K562 (cell line): Measurements from ENCODE around the gene LTA. TPM values are rescaled to one million over a fixed set of nuclear protein-coding genes. Genes with fewer than 3 reads are reported as not detected.

Experiments used
- CC2D1A ChIP-seq: fragments of 450-650 bp; IDR thresholded peaks from 2 replicates; pipeline ENCODE4 v1.6.1; 2017; ENCODE audit warnings: mild to moderate bottlenecking
- MXI1 ChIP-seq: IDR thresholded peaks from 2 replicates; pipeline ENCODE4 v1.6.1; 2011; ENCODE audit warnings: low read depth, mild to moderate bottlenecking, improper control_type of control experiment, low read length
- PHB2 ChIP-seq: fragments of 450-650 bp; IDR thresholded peaks from 2 replicates; pipeline ENCODE4 v1.6.1; 2017; ENCODE audit warnings: low read depth
- RBM15 ChIP-seq: fragments of 200-400 bp; formaldehyde crosslinking; IDR thresholded peaks from 2 replicates; pipeline ENCODE4 v1.6.1; 2018; ENCODE audit warnings: mild to moderate bottlenecking, low read length, moderate library complexity; ENCODE audit not compliant: insufficient read depth
- RBM25 ChIP-seq: fragments of 200-400 bp; formaldehyde crosslinking; IDR thresholded peaks from 2 replicates; pipeline ENCODE4 v1.6.1; 2018; ENCODE audit warnings: low read length, low read depth, moderate library complexity; ENCODE audit not compliant: severe bottlenecking
- SMC3 ChIP-seq: conservative IDR thresholded peaks from 2 replicates; pipeline ENCODE4 v1.6.1; 2011; ENCODE audit warnings: low read depth, low read length, improper control_type of control experiment; ENCODE audit not compliant: insufficient read depth
- TFAM ChIP-seq: fragments of 250-450 bp; sonication (Bioruptor Pico); conservative IDR thresholded peaks from 2 replicates; pipeline ENCODE4 v1.5.0; 2021; ENCODE audit warnings: mild to moderate bottlenecking, moderate library complexity
- TRIM28 ChIP-seq: fragments of 450-650 bp; IDR thresholded peaks from 2 replicates; pipeline ENCODE4 v1.6.1; 2017
- ZNF79 ChIP-seq: fragments of 250-450 bp; sonication (Bioruptor Pico); IDR thresholded peaks from 2 replicates; pipeline ENCODE4 v1.4.0; 2020; ENCODE audit warnings: low read depth, mild to moderate bottlenecking, moderate library complexity
- polyA plus RNA-seq, 8 experiments: library from polyadenylated mRNA; depleted of rRNA in 4 of 8; stranded (reverse) in 5 of 8; unstranded in 3 of 8; fragments of >200 nt; fragmentation: Nextera tagmentation in 2 of 8; fragmentation: Illumina TruSeq in 1 of 8; extraction: Ambion mirVana in 2 of 8; extraction: Trizol in 1 of 8; gene quantifications; 2 replicates each; pipeline versions ENCODE4 v1.2.1 to v1.2.3, GENCODE V29; 2011 to 2014; ENCODE audit warnings: inconsistent platforms in 1 of 8, missing spikeins in 1 of 8
- total RNA-seq, 7 experiments: library from RNA; depleted of rRNA in 6 of 7; stranded (reverse); fragments of >200 nt in 6 of 7; fragmentation: Illumina TruSeq in 2 of 7; extraction: Trizol in 2 of 7; gene quantifications; 2 replicates each; pipeline versions ENCODE4 v1.2.1 to v1.2.3, GENCODE V29; 2011 to 2021; ENCODE audit warnings: low replicate concordance in 1 of 7
- TF ChIP-seq, protein P1 (sequence below), 2 experiments: fragments of 450-650 bp; IDR thresholded peaks; 2 replicates each; pipeline ENCODE4 v1.6.1; 2016; ENCODE audit warnings: mild to moderate bottlenecking in 2 of 2, borderline replicate concordance in 1 of 2, low read depth in 1 of 2, moderate library complexity in 1 of 2
- TF ChIP-seq, protein P2 (sequence below): fragments of 250-450 bp; sonication (Bioruptor Pico); IDR thresholded peaks from 2 replicates; pipeline ENCODE4 v1.6.1; 2021; ENCODE audit warnings: mild to moderate bottlenecking
- TF ChIP-seq, protein P3 (sequence below): fragments of 450-650 bp; IDR thresholded peaks from 2 replicates; pipeline ENCODE4 v1.6.1; 2016; ENCODE audit warnings: missing biosample characterization, missing genetic modification characterization
- TF ChIP-seq, protein P4 (sequence below): fragments of 250-450 bp; sonication (Bioruptor Pico); IDR thresholded peaks from 2 replicates; pipeline ENCODE4 v1.4.0; 2020; ENCODE audit warnings: mild to moderate bottlenecking, moderate library complexity
- TF ChIP-seq, protein P5 (sequence below): sonication (generic); formaldehyde crosslinking; IDR thresholded peaks from 2 replicates; pipeline ENCODE4 v1.8.0; 2022; ENCODE audit warnings: mild to moderate bottlenecking, missing genetic modification reagents

The LTA gene
- total and polyA plus RNA-seq, 9 of the 15 experiments (the other 6 are each of a cell fraction or from before 2014, with no cell fraction given) = 0.80 TPM; not detected in 8

DNA sequence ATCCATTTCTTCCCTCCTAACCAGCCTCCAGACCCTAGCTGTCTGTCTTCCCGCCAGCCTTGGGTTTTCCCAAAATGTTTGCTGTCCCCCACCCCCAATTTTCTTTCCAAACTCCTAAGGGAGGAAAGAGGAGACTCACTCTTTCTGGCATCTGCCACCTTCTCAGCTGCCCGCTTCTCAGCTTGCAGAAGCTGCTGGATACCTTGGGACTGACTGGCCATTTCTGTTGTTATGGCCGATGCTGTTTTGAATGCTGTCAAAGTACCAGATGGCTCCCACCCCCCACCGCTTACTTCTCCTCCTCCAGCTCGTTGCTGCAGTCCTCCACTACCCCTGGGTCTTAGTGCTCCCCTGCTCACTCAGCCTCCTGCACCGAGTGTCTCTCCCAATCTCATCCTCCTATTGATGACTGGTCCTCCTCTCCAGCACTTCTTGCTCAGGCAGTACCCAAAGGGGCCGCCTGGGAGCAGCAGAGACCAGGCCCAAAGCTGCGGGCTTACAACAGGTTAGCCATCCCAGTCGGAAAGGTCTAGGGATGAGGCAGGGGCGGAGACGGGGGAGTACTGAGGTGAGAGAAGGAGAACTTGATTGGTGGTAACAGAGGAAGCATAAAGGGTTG, 25.6 kb upstream of the LTA start, which contains the start of gene ATP6V1G2 (continued):
- TF ChIP-seq, protein P1, sequence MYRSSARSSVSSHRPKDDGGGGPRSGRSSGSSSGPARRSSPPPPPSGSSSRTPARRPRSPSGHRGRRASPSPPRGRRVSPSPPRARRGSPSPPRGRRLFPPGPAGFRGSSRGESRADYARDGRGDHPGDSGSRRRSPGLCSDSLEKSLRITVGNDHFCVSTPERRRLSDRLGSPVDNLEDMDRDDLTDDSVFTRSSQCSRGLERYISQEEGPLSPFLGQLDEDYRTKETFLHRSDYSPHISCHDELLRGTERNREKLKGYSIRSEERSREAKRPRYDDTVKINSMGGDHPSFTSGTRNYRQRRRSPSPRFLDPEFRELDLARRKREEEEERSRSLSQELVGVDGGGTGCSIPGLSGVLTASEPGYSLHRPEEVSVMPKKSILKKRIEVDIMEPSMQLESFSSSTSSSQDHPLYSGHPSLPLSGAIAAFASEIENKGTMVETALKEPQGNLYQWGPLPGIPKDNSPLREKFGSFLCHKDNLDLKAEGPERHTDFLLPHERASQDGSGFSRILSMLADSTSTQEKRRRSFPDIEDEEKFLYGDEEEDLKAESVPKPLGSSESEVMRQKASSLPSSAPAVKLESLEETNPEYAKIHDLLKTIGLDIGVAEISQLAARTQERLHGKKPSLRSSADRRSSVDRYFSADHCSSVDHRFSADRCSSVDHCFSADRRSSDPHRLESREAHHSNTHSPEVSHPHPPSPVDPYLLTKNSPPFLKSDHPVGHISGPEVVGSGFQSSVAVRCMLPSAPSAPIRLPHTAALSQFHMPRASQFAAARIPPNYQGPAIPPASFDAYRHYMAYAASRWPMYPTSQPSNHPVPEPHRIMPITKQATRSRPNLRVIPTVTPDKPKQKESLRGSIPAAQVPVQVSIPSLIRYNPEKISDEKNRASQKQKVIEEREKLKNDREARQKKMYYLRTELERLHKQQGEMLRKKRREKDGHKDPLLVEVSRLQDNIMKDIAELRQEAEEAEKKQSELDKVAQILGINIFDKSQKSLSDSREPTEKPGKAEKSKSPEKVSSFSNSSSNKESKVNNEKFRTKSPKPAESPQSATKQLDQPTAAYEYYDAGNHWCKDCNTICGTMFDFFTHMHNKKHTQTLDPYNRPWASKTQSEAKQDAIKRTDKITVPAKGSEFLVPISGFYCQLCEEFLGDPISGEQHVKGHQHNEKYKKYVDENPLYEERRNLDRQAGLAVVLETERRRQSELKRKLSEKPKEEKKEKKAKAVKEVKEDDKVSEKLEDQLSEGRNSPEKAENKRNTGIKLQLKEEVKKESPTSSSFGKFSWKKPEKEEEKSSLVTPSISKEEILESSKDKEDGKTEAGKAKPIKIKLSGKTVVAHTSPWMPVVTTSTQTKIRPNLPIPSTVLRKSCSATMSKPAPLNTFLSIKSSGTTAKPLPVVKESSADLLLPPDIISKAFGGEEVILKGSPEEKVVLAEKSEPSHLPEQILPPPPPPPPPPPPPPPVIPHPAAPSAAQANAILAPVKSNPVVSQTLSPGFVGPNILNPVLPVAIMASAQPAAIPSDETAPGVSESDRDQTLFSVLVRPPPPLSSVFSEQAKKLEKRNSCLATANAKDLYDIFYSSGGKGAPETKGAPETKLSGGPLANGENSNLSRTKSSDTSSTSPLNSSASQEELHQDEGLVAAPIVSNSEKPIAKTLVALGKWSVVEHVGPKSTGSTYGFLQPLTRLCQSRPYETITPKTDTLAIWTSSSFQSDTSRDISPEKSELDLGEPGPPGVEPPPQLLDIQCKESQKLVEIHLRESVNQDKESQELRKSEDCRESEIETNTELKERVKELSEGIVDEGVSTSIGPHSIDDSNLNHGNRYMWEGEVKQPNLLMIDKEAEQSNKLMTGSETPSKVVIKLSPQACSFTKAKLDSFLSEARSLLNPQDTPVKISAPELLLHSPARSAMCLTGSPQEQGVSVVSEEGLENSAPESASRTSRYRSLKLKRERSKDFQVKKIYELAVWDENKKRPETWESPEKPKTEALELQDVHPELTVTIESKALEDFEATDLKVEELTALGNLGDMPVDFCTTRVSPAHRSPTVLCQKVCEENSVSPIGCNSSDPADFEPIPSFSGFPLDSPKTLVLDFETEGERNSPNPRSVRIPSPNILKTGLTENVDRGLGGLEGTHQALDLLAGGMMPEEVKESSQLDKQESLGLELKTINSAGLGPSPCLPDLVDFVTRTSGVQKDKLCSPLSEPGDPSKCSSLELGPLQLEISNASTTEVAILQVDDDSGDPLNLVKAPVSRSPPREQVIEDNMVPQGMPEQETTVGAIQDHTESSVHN (IDR thresholded peaks at IDR 0.05; ENCODE audit: borderline replicate concordance in 1 of 2, low read depth in 1 of 2) = no peak
- TF ChIP-seq TRIM28 (no peak), ZNF79 (CRISPR knock-in tag) (no peak), PHB2 (no peak), CC2D1A (peak; percentile 91), TFAM (CRISPR knock-in tag) (no peak), MXI1 (no peak), RBM25 (no peak), SMC3 (peak; percentile 97), RBM15 (no peak)
- TF ChIP-seq, protein P2, sequence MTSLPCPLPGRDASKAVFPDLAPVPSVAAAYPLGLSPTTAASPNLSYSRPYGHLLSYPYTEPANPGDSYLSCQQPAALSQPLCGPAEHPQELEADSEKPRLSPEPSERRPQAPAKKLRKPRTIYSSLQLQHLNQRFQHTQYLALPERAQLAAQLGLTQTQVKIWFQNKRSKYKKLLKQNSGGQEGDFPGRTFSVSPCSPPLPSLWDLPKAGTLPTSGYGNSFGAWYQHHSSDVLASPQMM (CRISPR knock-in tag) = no peak
- TF ChIP-seq, protein P3, sequence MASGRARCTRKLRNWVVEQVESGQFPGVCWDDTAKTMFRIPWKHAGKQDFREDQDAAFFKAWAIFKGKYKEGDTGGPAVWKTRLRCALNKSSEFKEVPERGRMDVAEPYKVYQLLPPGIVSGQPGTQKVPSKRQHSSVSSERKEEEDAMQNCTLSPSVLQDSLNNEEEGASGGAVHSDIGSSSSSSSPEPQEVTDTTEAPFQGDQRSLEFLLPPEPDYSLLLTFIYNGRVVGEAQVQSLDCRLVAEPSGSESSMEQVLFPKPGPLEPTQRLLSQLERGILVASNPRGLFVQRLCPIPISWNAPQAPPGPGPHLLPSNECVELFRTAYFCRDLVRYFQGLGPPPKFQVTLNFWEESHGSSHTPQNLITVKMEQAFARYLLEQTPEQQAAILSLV (tag) = no peak
- TF ChIP-seq, protein P4, sequence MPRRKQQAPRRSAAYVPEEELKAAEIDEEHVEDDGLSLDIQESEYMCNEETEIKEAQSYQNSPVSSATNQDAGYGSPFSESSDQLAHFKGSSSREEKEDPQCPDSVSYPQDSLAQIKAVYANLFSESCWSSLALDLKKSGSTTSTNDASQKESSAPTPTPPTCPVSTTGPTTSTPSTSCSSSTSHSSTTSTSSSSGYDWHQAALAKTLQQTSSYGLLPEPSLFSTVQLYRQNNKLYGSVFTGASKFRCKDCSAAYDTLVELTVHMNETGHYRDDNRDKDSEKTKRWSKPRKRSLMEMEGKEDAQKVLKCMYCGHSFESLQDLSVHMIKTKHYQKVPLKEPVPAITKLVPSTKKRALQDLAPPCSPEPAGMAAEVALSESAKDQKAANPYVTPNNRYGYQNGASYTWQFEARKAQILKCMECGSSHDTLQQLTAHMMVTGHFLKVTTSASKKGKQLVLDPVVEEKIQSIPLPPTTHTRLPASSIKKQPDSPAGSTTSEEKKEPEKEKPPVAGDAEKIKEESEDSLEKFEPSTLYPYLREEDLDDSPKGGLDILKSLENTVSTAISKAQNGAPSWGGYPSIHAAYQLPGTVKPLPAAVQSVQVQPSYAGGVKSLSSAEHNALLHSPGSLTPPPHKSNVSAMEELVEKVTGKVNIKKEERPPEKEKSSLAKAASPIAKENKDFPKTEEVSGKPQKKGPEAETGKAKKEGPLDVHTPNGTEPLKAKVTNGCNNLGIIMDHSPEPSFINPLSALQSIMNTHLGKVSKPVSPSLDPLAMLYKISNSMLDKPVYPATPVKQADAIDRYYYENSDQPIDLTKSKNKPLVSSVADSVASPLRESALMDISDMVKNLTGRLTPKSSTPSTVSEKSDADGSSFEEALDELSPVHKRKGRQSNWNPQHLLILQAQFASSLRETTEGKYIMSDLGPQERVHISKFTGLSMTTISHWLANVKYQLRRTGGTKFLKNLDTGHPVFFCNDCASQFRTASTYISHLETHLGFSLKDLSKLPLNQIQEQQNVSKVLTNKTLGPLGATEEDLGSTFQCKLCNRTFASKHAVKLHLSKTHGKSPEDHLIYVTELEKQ = no peak
- TF ChIP-seq, protein P5, sequence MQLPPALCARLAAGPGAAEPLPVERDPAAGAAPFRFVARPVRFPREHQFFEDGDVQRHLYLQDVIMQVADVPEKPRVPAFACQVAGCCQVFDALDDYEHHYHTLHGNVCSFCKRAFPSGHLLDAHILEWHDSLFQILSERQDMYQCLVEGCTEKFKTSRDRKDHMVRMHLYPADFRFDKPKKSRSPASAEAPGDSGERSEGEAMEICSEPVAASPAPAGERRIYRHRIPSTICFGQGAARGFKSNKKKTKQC (CRISPR knock-in tag) = no peak
